Muscle of leg (tissue), 11 donors: Measurements from ENCODE around the gene LRRC47. TPM values are rescaled to one million over a fixed set of nuclear protein-coding genes. Genes with fewer than 3 reads are reported as not detected.
A peak's percentile ranks its signal among the peaks of the same experiment; 100 is the strongest.

Experiments
- DNase-seq: peaks from one replicate; pipeline ENCODE4 v3.0.0; 2013
- H3K27ac ChIP-seq: one replicate; pipeline ENCODE4 v1.5.1; 2013; ENCODE audit warnings: mild to moderate bottlenecking, low read length, control low read depth
- H3K27me3 ChIP-seq: one replicate; pipeline ENCODE4 v1.6.1; 2013; ENCODE audit warnings: low read length; ENCODE audit not compliant: control insufficient read depth, insufficient read depth
- H3K36me3 ChIP-seq: one replicate; pipeline ENCODE4 v1.6.1; 2013; ENCODE audit warnings: low read length; ENCODE audit not compliant: control insufficient read depth, insufficient read depth
- H3K4me1 ChIP-seq: one replicate; pipeline ENCODE4 v1.6.1; 2013; ENCODE audit warnings: low read length; ENCODE audit not compliant: control insufficient read depth, insufficient read depth
- H3K4me3 ChIP-seq: one replicate; pipeline ENCODE4 v1.5.1; 2013; ENCODE audit warnings: low read length, control low read depth
- H3K9me3 ChIP-seq: replicated peaks from 2 replicates; pipeline ENCODE4 v1.6.1; 2013; ENCODE audit warnings: low read depth, low read length; ENCODE audit not compliant: control insufficient read depth
- WGBS: methylation state at CpG from one replicate; pipeline ENCODE4 v1.1.5; 2013; ENCODE audit warnings: missing lambda C conversion rate; ENCODE audit not compliant: insufficient coverage; 5-methylcytosine and 5-hydroxymethylcytosine counted together
- polyA plus RNA-seq, 8 donors: library from polyadenylated mRNA; unstranded; fragments of 120-200 nt; gene quantifications; one replicate each; pipeline versions ENCODE4 v1.2.1 to v1.2.3, GENCODE V29; 2013; ENCODE audit warnings: inconsistent platforms in 1 of 8, low replicate concordance in 1 of 8; ENCODE audit not compliant: insufficient read length in 8 of 8, insufficient read depth in 1 of 8
- total RNA-seq: library from RNA; stranded (reverse); fragments of 120-200 nt; gene quantifications from one replicate; pipeline ENCODE4 v1.2.4, GENCODE V29; 2013

The LRRC47 gene
- total and polyA plus RNA-seq, 9 donors: 34.4 to 56.1 (median 50.1) TPM

DNA sequence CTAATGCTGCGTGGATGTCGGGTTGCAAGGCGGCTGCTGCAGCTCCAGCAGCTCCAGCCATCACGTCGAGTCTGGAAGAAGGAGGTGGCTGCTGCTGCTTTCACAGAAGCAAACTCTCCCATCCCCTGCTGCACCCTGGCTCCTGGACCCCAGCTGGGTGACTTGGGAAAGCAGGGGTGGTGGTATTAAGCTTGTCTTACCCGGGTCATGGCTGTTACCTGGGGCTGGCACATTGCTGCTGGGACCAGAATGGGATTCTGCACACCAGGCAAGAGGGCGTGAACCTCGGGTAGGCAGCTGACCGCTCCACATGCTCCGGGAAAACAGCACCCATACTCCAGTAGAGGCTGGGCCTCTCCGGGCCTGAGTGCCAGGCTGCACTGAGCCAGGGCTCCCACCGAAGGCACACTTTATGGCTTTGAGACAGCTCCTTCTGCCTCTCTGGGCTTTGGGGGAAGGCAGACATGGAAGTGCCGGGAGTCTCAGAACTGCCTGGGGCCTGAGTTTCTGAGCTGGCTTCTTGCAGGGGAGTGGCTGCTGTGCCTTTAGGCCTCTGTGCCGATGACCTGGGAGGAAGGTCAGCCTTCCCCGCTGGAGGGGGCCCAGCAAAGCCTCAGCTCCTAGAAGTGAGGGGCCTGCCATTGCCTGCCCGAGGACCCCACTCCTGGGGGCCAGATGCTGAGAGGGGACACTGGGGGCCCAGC is 22.6 kb downstream of the LRRC47 start:
- Histone ChIP-seq H3K36me3 (peaks cover 7% of the 10 kb centered on the region), H3K4me1 (peaks cover 50% of the 10 kb centered on the region), H3K27me3 (peaks cover 8% of the 10 kb centered on the region), H3K9me3 (no peaks in the 10 kb centered on the region), H3K27ac (peak overlapping the region; percentile 13), H3K4me3 (no peak overlapping the region)
- DNase-seq: no peak
- WGBS: 53% methylated on average over 10 of the region's 16 CpGs

DNA sequence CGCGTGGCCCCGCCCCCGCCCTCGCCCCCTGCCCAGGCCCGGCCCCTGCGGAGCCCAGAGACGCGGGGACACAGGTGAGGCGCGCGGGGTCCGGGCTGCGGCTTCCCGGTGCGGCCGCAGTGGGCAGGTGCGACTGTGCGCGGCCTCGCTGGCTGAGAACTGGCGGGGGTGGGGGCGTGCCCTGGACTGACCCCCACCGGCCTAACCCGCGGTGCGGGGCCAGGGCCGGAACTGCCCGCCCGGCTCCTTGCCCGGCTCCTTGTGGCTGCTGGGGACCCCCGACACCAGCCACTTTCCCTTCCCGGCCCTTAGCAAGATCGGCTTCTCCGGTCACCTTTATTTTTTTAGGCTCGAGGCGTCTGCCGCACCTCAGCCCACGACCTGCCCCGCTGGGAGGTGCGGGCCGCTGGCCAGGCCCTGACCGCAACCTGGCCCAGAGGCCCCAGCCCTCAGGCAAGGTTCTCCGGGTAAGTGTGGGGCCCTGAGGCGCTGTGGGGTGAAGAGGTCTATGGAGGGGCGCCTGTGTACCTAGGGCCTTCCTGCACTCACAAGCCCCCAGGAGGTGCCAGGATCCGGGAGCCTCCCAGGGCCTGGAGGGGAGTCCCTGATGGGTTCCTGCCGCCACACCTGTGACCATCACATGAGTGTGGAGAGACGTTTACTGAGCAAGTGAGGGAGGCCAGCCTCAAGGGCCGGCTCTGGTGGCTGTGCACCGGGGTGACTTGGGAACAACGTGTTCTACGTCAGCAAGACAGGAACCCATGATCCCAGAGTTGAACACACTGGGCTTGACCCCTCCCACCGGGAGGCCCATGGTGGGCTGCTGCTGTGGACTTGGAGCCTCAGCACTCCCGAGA is 23.4 kb downstream of the LRRC47 start, which contains the start of gene SMIM1:
TSS of gene SMIM1 (plus strand) at position 35 of the 857 bp plus-strand sequence. CDS start 2,625 bp downstream, outside the sequence.
- Histone ChIP-seq H3K27ac (peak within 1 kb of the TSS; percentile 13), H3K27me3 (peaks cover 8% of the 10 kb centered on the region), H3K4me3 (peak within 1 kb of the TSS; percentile 50), H3K9me3 (no peaks in the 10 kb centered on the region), H3K4me1 (peaks cover 43% of the 10 kb centered on the region), H3K36me3 (no peaks in the 10 kb centered on the region)
- DNase-seq: peak; percentile 38
- WGBS: 10% methylated on average over 39 of the region's 55 CpGs

DNA sequence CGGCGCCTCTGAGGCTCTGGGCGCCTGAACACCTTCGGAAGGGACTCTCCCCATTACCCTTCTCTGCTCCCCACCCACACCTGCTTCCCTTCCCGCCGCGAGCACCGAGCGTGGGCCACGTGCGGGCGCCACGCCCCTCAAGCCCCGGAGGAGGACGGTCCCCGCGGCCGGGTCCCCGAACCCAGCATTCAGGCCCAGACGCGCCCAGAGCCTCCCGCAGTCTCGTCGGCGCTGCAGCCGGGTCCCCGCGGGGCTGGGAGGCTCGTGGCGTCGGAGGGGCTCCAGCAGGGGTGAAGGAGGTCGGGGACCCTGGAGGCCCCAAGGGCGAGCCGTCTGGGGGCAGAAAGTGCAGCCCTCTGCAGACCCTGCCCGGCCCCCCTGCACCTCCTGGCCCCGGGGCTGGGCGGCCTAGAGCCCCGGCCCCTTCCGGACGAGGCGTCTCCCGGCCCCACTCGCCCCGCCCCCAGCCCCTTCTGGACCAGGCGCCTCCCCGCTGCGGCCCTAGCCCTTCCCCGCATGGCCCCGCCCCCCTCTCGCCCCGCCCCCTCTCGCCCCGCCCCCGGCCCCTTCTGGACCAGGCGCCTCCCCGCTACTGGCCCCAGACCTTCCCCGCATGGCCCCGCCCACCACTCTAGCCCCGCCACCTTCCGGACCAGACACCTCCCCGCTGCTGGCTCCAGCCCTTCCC is 24.1 kb downstream of the LRRC47 start:
- peak; percentile 87 for DNase-seq
- H3K27ac ChIP-seq: no peak overlapping the region
- H3K4me3 ChIP-seq: peak overlapping the region; percentile 50
- no peaks in the 10 kb centered on the region for H3K36me3 ChIP-seq
- peaks cover 43% of the 10 kb centered on the region for H3K4me1 ChIP-seq
- 0% methylated on average over 31 of the region's 61 CpGs for WGBS
- H3K9me3 ChIP-seq: no peaks in the 10 kb centered on the region
- peaks cover 10% of the 10 kb centered on the region for H3K27me3 ChIP-seq

DNA sequence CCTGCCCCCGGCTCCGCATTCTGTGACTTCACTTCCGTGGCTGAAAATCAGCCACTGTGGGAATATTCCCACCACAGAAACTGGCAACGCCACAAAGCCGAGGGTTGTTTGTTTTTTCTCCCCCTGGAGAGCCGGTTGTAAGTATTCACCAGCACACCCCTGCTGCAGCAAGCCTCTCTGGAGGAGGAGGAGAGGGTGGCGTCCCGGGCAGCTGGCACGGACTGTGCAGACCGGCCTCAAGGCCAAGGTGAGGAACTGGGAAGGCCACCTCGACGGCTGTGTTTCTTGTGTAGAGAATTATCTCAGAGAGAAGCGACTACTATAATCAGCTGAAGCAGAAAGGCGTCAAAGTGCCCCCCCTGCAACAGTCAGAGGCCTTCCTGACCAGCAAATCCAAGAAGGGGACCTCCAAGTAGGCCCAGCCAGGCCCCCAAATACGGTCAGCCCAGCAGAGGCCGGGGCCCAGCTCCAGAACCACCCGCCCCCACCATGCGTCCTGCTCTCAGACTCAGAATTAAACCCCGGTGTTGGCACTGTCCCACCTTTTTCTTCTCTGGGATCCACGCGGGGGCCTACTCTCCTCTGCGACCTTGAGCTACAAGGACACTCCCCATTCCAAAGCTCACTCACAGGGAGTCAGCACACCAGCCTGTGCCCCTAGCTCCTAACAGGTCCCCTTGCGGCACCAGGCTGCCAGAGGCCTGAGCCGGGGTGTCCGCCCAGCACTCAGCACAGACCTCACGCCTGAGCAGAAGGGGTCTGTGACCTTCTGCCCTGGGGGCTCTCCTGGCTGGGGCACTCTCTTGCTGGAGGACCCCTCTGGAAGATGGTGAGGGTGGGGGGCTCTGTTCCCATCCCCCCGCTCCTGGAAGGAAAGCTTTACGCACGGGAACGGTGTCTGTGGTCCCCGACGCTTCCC is 24.9 kb downstream of the LRRC47 start:
- WGBS: 29% methylated on average over 21 of the region's 32 CpGs
- Histone ChIP-seq H3K9me3 (no peaks in the 10 kb centered on the region), H3K27ac (no peak overlapping the region), H3K4me3 (peak overlapping the region; percentile 50), H3K27me3 (peaks cover 10% of the 10 kb centered on the region), H3K4me1 (peaks cover 36% of the 10 kb centered on the region), H3K36me3 (no peaks in the 10 kb centered on the region)
- no peak for DNase-seq

DNA sequence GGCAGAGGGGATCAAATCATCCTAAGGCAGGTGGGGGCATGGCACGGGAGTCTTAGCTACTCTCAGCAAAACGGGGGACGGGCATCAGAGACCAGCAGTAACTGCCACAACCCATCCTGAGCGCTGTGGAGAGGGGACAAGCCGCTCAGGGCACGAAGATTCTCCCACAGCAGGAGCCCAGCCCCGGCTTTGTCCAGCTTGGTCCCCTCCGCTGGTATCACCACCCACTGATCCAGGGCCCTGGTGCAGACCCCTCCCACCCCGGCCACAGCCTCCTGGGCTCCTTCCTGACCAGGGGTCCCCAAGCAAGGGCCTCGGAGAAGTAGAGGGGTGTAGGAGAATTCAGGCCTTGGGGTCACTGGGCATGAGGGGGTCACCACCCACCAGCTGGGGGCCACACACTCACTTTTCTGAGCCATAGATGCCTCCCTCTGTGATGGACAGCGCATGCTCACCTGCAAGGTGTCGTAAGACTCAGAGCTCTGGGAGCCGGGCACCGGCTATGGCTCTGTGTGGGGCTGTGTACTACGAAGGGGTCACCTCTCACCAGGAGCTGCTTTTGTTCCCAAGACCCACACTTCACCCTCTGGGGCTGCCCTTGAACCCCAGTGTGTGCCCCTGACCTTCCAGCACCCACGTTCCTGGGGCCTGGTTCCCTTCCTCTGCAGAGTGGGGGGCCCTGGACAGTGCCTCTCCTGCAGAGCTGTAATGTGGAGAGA is 26.1 kb downstream of the LRRC47 start:
- 87% methylated on average over 11 of the region's 16 CpGs for WGBS
- Histone ChIP-seq H3K27me3 (peaks cover 10% of the 10 kb centered on the region), H3K4me1 (peaks cover 25% of the 10 kb centered on the region), H3K36me3 (no peaks in the 10 kb centered on the region), H3K27ac (no peak overlapping the region), H3K4me3 (no peak overlapping the region), H3K9me3 (no peaks in the 10 kb centered on the region)
- DNase-seq: no peak

DNA sequence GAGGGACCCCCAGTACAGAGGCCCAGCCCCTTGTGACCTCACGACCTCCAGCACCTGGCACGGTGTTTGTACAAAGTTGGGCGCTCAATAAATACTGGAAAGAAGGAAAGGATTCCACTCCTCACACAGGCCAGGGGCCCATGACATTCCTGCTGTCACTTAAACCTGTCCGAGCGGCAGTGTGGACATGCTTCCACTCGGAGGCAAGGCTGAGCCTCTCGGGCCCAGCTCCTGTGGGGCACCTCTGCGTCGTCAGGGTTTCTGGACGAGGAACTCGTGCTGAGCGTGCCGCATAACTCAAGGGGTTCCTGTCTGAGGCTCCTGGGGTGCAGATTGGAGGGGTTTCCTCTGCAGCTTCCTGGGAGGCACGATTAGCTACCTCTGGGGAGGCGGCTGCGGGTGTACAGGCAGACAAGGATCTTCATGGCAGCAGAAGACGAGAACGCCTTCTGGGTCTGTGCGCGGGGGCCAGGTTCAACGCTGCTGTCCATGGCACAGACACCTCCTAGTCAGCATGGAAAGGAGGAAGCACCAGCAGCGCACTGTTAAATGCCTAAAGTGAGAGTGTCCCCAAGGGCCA is 27.4 kb downstream of the LRRC47 start:
- Histone ChIP-seq H3K9me3 (no peaks in the 10 kb centered on the region), H3K27ac (no peak overlapping the region), H3K4me1 (peaks cover 20% of the 10 kb centered on the region), H3K36me3 (no peaks in the 10 kb centered on the region), H3K4me3 (no peak overlapping the region), H3K27me3 (peaks cover 11% of the 10 kb centered on the region)
- DNase-seq: no peak
- 86% methylated on average over 19 of the region's 22 CpGs for WGBS

DNA sequence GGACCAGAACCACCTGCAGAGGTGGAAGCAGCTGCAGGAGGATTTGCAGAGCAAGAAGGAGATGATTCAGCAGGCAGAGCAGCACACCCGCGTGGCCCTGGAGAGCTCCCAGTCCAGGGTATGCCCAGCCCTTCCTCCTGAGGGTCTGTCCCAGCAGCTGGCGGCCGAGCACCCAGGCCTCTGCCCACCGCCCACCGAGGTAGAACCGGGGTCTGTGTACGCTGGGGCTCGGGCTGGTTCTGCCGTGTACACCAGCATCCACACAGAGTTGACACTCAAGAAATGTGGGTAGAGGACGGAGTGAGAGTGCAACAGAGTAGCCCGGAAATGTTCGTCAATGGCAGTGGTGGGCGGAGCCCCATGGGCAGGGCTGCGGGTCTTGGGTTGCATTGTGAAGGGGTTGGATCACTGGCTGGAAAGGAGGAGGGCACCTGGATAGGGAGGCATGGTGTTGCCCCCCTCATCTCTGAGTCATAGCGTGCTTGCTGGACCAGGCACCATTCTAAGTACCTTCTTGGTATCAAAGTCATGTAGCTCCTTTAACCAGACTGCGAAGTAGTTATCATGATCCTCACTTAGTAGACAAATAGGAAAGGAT is 28.9 kb downstream of the LRRC47 start:
- no peak overlapping the region for H3K4me3 ChIP-seq
- peaks cover 13% of the 10 kb centered on the region for H3K4me1 ChIP-seq
- no peak for DNase-seq
- no peak overlapping the region for H3K27ac ChIP-seq
- 94% methylated on average over 9 of the region's 17 CpGs for WGBS
- H3K27me3 ChIP-seq: peaks cover 14% of the 10 kb centered on the region
- no peaks in the 10 kb centered on the region for H3K9me3 ChIP-seq
- no peaks in the 10 kb centered on the region for H3K36me3 ChIP-seq

DNA sequence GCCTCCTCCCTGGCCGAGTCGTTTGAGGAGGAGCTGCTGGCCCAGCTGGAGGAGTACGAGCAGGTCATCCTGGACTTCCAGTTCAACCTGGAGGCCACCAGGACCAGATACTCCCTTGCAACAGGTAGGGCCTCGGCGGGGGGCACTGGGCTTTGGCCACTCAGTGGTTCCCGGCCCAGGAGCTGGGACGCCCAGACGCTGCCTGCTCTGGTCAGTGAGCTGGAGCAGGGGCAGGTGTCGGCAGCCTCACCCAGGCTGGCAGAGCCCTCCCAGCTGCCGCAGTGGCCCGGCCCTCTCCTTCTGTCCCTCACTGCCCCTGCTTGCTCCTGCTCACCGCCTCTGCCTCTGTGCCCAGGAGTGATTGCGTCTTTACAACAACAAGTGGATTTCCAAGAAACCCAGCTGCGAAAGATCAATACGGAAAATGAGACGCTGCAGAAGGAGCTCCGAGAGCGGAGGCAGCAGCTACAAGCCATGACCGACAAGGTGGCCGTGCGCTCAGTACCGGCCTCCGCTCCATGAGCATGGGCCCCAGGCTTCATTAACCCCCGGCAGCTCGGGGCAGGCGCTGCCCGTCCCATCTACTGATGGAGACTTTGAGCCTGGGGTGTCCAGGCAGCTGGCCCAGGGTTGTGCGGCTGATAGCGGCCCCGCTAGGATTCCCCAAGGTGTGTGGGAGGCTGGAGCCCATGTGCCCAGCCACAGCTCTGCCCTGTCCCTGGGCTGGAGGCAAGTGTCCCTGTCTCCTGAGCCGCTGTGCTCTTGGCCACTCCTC is 32.8 kb downstream of the LRRC47 start:
- WGBS: 66% methylated on average over 31 of the region's 31 CpGs

More for the DNA sequence above, 32.8 kb downstream of the LRRC47 start:
- no peak for DNase-seq
- H3K4me3 ChIP-seq: no peak overlapping the region
- no peak overlapping the region for H3K27ac ChIP-seq
- peaks cover 16% of the 10 kb centered on the region for H3K27me3 ChIP-seq
- H3K4me1 ChIP-seq: no peaks in the 10 kb centered on the region
- peaks cover 4% of the 10 kb centered on the region for H3K9me3 ChIP-seq
- no peaks in the 10 kb centered on the region for H3K36me3 ChIP-seq
